Aorta (tissue), 5 donors: ENCODE measurements around the gene UBE2J1. TPM values are rescaled to one million over a fixed set of nuclear protein-coding genes. Genes with fewer than 3 reads are reported as not detected.

Experiments used
- ATAC-seq: fragments of 200-7000 bp; cut with Tn5 transposase; one replicate; pipeline ENCODE4 v1.9.1; 2022; ENCODE audit warnings: moderate library complexity; ENCODE audit not compliant: low FRiP score
- DNase-seq, 2 donors: peaks; one replicate each; pipeline ENCODE4 v3.0.0-alpha.2; 2020
- H3K27ac ChIP-seq, 2 donors: one replicate each; pipeline ENCODE4 v1.5.1; 2013; ENCODE audit warnings: low read length in 2 of 2, mild to moderate bottlenecking in 2 of 2, moderate library complexity in 2 of 2, control low read depth in 1 of 2, inconsistent platforms in 1 of 2, low read depth in 1 of 2
- H3K27me3 ChIP-seq, 2 donors: one replicate each; pipeline ENCODE4 v1.6.1; 2013; ENCODE audit warnings: control low read depth in 1 of 2, low read length in 1 of 2, mild to moderate bottlenecking in 1 of 2, moderate library complexity in 1 of 2; ENCODE audit not compliant: insufficient read depth in 2 of 2, control insufficient read depth in 1 of 2
- H3K36me3 ChIP-seq, 2 donors: one replicate each; pipeline ENCODE4 v1.6.1; 2013; ENCODE audit warnings: control low read depth in 1 of 2, low read length in 1 of 2, mild to moderate bottlenecking in 1 of 2; ENCODE audit not compliant: insufficient read depth in 2 of 2, control insufficient read depth in 1 of 2
- H3K4me1 ChIP-seq, 2 donors: one replicate each; pipeline ENCODE4 v1.6.1; 2013; ENCODE audit warnings: low read length in 2 of 2, control low read depth in 1 of 2, mild to moderate bottlenecking in 1 of 2, moderate library complexity in 1 of 2; ENCODE audit not compliant: insufficient read depth in 2 of 2, control insufficient read depth in 1 of 2
- H3K4me3 ChIP-seq, 2 donors: one replicate each; pipeline ENCODE4 v1.5.1; 2013; ENCODE audit warnings: low read length in 2 of 2, control low read depth in 1 of 2, mild to moderate bottlenecking in 1 of 2
- H3K9me3 ChIP-seq: one replicate; pipeline ENCODE4 v1.6.1; 2013; ENCODE audit warnings: mild to moderate bottlenecking, low read length; ENCODE audit not compliant: control insufficient read depth
- WGBS, 2 donors: extraction: QIAGEN DNeasy Blood & Tissue Kit; methylation state at CpG; one replicate each; pipeline ENCODE4 v1.1.7; 2013; 5-methylcytosine and 5-hydroxymethylcytosine counted together
- intact Hi-C, 2 donors: fragments of 100-400 bp; cut with DNase I; formaldehyde crosslinking; loops; one replicate each; pipeline versions ENCODE4 v1.14.2 to v1.15.0; 2022
- polyA plus RNA-seq, 2 donors: library from polyadenylated mRNA; stranded (reverse); fragments of 200-250 nt; gene quantifications; one replicate each; pipeline ENCODE4 v1.2.3, GENCODE V29; 2013
- total RNA-seq, 2 donors: library from RNA; stranded (reverse); fragmentation: NEBNext Ultra II Directional; extraction: Animal tissue kit (Norgen Biotek cat#: 25700); gene quantifications; one replicate each; pipeline ENCODE4 v1.2.1, GENCODE V29; 2021
- donor health status: healthy with polysubstance abuse.
- donor health status: Bipolar disorder and iron deficiency.
- donor health status: DM: no; HTN: no; CAD: no.
- donor health status: DM: no; HTN: no; CAD: no.
- donor health status: DM: yes; HTN: yes; CAD: no.

UBE2J1 gene
- total and polyA plus RNA-seq, 4 donors, result 18.6 to 38.7 (median 31.9) TPM

DNA sequence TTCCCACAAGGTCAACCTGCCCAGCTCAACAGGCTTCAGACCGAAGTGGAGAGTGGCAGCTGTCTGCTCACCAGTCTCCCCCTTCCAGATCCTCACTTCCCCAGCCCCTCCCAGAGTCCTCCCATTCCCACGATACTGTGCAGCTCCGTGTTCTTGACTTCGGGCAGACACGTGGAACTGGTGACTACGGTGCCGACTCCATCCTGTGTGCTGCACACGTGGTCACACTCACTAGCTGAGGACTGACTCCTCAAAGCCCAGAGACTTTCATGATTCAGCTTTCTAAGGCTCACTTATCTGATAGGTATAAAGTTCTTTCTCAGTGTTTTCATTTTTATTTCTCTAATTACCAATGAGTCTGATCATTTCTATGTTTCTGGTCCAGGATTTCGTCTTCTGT, 69.8 kb downstream of the UBE2J1 start:
- no peak for DNase-seq

DNA sequence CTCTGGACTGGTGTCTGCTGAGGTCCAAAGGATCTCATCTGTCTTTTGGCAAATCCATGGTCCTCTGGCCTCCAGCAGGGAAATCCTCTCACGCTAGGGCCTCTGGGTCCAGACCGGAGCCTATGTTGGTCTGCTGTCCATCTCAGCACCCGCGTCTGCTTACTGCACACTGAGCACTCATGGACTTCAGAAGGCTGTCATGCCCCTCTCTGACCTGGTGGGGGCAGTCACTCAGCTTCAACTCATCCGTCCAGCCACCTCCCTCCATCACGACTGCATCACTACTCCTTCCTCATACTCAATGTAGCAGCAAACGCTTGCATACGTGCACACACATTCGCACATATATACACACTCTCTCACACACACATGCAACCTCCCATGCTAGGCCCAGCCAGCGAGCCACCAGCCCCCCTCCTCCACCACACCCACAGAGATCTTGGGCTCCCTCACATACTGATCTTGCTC, 70.7 kb downstream of the UBE2J1 start:
- H3K9me3 ChIP-seq, result no peaks in the 10 kb centered on the region
- H3K4me1 ChIP-seq, result no peaks in the 10 kb centered on the region
- intact Hi-C loops, result no loop called here
- H3K27ac ChIP-seq, result no peak overlapping the region
- no peaks in the 10 kb centered on the region for H3K36me3 ChIP-seq
- H3K27me3 ChIP-seq, result no peaks in the 10 kb centered on the region
- DNase-seq, result no peak
- no peak for ATAC-seq
- WGBS, 2 donors, result 69 to 73% methylated on average over 10 of the region's 10 CpGs
- H3K4me3 ChIP-seq, result no peak overlapping the region

More for the DNA sequence above, 69.8 kb downstream of the UBE2J1 start:
- Histone ChIP-seq H3K9me3 (no peaks in the 10 kb centered on the region), H3K36me3 (no peaks in the 10 kb centered on the region), H3K27ac (no peak overlapping the region), H3K27me3 (no peaks in the 10 kb centered on the region), H3K4me1 (no peaks in the 10 kb centered on the region), H3K4me3 (no peak overlapping the region)
- WGBS, 2 donors, result 91% methylated on average over 9 of the region's 9 CpGs
- ATAC-seq, result peak; percentile 42
- intact Hi-C loops, result no loop called here

DNA sequence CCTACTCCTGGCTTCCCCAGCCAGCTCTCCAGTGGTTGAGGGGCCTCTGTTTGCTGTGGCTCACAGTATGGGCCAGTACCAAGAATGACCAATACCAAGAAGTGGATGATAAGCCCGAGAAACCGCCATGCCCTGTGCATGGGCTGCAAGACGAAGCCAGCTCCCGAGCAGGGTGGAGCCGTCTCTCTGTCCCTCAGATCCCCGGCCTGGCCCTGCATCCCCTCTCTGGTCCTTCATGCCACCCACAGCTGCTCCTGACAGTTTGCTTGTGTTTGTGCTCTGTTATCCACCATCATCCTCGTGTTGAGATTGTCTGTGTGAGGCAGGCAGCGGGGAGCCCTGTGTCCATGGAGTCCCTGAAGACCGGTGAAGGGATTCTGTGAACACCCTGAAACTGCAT, 73.6 kb downstream of the UBE2J1 start:
- ATAC-seq (no peak), DNase-seq (no peak)
- H3K4me1 ChIP-seq, result no peaks in the 10 kb centered on the region
- no peaks in the 10 kb centered on the region for H3K9me3 ChIP-seq
- no peaks in the 10 kb centered on the region for H3K27me3 ChIP-seq
- 92 to 93% methylated on average over 9 of the region's 9 CpGs for WGBS, 2 donors
- intact Hi-C loops, result no loop called here
- H3K4me3 ChIP-seq, result no peak overlapping the region
- no peaks in the 10 kb centered on the region for H3K36me3 ChIP-seq
- H3K27ac ChIP-seq, result no peak overlapping the region

Other genes with a start within 250 kb of the UBE2J1 start
- gene SRSF12, start 234.7 kb downstream of the UBE2J1 start, total RNA-seq, result 1 to 10 TPM; 1.6 to 1.9 TPM
- gene SRSF12, start 234.7 kb downstream of the UBE2J1 start, polyA plus RNA-seq, result under 1 TPM; 0.25 to 0.38 TPM
- gene PM20D2, start 206.7 kb downstream of the UBE2J1 start, total RNA-seq, result 10 to 100 TPM; 22.7 to 23.5 TPM
- 10 to 100 TPM in 1 of 2 donors, 1 to 10 TPM in 1; 7.3 to 15.0 TPM for gene PM20D2, start 206.7 kb downstream of the UBE2J1 start, polyA plus RNA-seq
- gene GABRR1, start 135.4 kb downstream of the UBE2J1 start, total RNA-seq, result 1 to 10 TPM; 1.6 to 1.8 TPM
- under 1 TPM in 1 of 2 donors, not detected in 1; 0.79 TPM for gene GABRR1, start 135.4 kb downstream of the UBE2J1 start, polyA plus RNA-seq
- gene GABRR2, start 37.4 kb downstream of the UBE2J1 start, total RNA-seq, result 1 to 10 TPM; 3.3 to 3.6 TPM
- under 1 TPM in 1 of 2 donors, not detected in 1; 0.82 TPM for gene GABRR2, start 37.4 kb downstream of the UBE2J1 start, polyA plus RNA-seq
- 10 to 100 TPM; 16.2 to 17.8 TPM for gene RRAGD, start 59.6 kb upstream of the UBE2J1 start, total RNA-seq
- 1 to 10 TPM; 3.2 to 9.4 TPM for gene RRAGD, start 59.6 kb upstream of the UBE2J1 start, polyA plus RNA-seq
- gene ANKRD6, start 80.4 kb upstream of the UBE2J1 start, total RNA-seq, result 10 to 100 TPM; 38.3 to 45.9 TPM
- gene ANKRD6, start 80.4 kb upstream of the UBE2J1 start, polyA plus RNA-seq, result 10 to 100 TPM; 21.4 to 26.8 TPM